Breast epithelium (tissue), 3 donors: ENCODE results near the gene BAZ2B.

Experiments
- CTCF ChIP-seq, 3 donors: fragments of 450-650 bp; IDR thresholded peaks; one replicate each; pipeline ENCODE4 v1.5.1; 2016 to 2017; ENCODE audit warnings: antibody characterized with exemption in 3 of 3, mild to moderate bottlenecking in 3 of 3, moderate library complexity in 3 of 3
- POLR2A ChIP-seq: fragments of 450-650 bp; IDR thresholded peaks from one replicate; pipeline ENCODE4 v1.6.1; 2016; ENCODE audit warnings: antibody characterized with exemption, mild to moderate bottlenecking, moderate library complexity

DNA sequence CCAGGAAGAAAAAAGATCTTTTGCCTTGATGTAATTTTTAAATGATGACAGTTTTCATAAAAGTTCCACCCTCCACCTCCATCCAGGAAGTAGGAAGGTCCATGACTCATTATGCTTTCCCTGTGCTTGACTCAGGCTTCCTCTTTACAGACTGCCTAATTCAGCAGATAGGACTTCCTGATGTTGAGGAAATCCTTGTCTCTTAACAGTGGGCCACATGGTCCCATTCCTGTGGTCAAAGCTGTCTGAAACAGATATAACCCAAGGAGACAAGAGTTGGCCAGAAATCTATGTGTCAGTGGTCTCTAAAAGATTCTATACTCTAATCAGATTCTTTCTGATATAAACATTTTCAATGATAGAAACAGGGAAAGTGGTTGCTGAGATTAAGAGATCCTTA is 119.1 kb downstream of the BAZ2B start:
- TF ChIP-seq POLR2A (no peak), CTCF (IDR thresholded peaks at IDR 0.05) (no peak)
